ENCODE data around the gene POLR2J3.
"Not testable (repeated sequence)": the region's sequence is repeated elsewhere in the genome, so short reads cannot be mapped to it uniquely, and the experiment has no call there.

- TF ChIP-seq POLR2A (IDR thresholded peaks at IDR 0.05), result not testable (repeated sequence)
- TF ChIP-seq, protein P1, sequence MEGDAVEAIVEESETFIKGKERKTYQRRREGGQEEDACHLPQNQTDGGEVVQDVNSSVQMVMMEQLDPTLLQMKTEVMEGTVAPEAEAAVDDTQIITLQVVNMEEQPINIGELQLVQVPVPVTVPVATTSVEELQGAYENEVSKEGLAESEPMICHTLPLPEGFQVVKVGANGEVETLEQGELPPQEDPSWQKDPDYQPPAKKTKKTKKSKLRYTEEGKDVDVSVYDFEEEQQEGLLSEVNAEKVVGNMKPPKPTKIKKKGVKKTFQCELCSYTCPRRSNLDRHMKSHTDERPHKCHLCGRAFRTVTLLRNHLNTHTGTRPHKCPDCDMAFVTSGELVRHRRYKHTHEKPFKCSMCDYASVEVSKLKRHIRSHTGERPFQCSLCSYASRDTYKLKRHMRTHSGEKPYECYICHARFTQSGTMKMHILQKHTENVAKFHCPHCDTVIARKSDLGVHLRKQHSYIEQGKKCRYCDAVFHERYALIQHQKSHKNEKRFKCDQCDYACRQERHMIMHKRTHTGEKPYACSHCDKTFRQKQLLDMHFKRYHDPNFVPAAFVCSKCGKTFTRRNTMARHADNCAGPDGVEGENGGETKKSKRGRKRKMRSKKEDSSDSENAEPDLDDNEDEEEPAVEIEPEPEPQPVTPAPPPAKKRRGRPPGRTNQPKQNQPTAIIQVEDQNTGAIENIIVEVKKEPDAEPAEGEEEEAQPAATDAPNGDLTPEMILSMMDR (IDR thresholded peaks at IDR 0.05), result not testable (repeated sequence)
These were observed 2.2 kb upstream of the POLR2J3 start for GRCh38 chr7:102574607-102575006.

All from uterus (tissue), 2 donors.